Endothelial cell of umbilical vein (primary cell): Measurements from ENCODE around the gene FBXL4. TPM values are rescaled to one million over a fixed set of nuclear protein-coding genes. Genes with fewer than 3 reads are reported as not detected.

ENCODE experiments used
- BruUV-seq: library from RNA; stranded (reverse); fragments of 400-500 nt; replicated peaks from 2 replicates; lab custom pipeline; 2021; lab: Mats Ljungman, UMichigan
- CTCF ChIA-PET: fragments of 300-600, 350-600 bp; sonication (Branson Sonifier 250); formaldehyde crosslinking; loops from one replicate; lab custom pipeline; 2021; ENCODE audit warnings: antibody characterized with exemption, inconsistent platforms; lab: Charles Lee
- POLR2A ChIA-PET: fragments of 300-600, 350-600 bp; sonication (Branson Sonifier 250); formaldehyde crosslinking; loops from one replicate; lab custom pipeline; 2021; ENCODE audit warnings: antibody characterized with exemption, inconsistent platforms; lab: Charles Lee
- DNase-seq: peaks from one replicate; pipeline ENCODE4 v3.0.0-alpha.2; 2011; ENCODE audit warnings: low read depth, low spot score
- FAIRE-seq: peaks from 2 replicates; lab custom pipeline; 2011; peaks lifted over from hg19 to GRCh38; lab: Jason Lieb, UNC
- H2AFZ ChIP-seq: 2 replicates; pipeline ENCODE4 v1.6.0; 2012; ENCODE audit warnings: low read depth, low read length, control low read depth, inconsistent platforms
- H3K27ac ChIP-seq: 2 replicates; pipeline ENCODE4 v1.5.1; 2011; ENCODE audit warnings: low read depth, mild to moderate bottlenecking, control low read depth, low read length, moderate library complexity; ENCODE audit not compliant: insufficient read depth
- H3K27me3 ChIP-seq, 2 experiments: 2 replicates each; pipeline versions ENCODE4 v1.6.0 to v1.6.1; 2011; ENCODE audit warnings: low read length in 2 of 2, mixed read lengths in 1 of 2; ENCODE audit not compliant: control insufficient read depth in 2 of 2, insufficient read depth in 2 of 2
- H3K36me3 ChIP-seq, 2 experiments: 2 replicates in 1 of 2; 3 replicates in 1 of 2; pipeline ENCODE4 v1.5.1; 2011; ENCODE audit warnings: low read length in 2 of 2, mild to moderate bottlenecking in 1 of 2, moderate library complexity in 1 of 2; ENCODE audit not compliant: control insufficient read depth in 2 of 2, insufficient read depth in 2 of 2; ENCODE audit errors: extremely low read depth in 1 of 2
- H3K4me1 ChIP-seq: 3 replicates; pipeline ENCODE4 v1.5.1; 2011; ENCODE audit warnings: mild to moderate bottlenecking, low read length; ENCODE audit not compliant: control insufficient read depth, insufficient read depth; ENCODE audit errors: extremely low read depth
- H3K4me2 ChIP-seq: 2 replicates; pipeline ENCODE4 v1.6.1; 2011; ENCODE audit warnings: low read length, control low read depth, mixed read lengths; ENCODE audit not compliant: insufficient read depth
- H3K4me3 ChIP-seq, 3 experiments: fragments of 200-600 bp in 1 of 3; sonication (generic), shearing (Covaris generic) in 1 of 3; replicated peaks in 1 of 3; 2 replicates each; pipeline ENCODE4 v1.5.1; 2011 to 2016; ENCODE audit warnings: control low read depth in 3 of 3, low read length in 3 of 3, mild to moderate bottlenecking in 2 of 3, inconsistent platforms in 1 of 3, low read depth in 1 of 3, moderate library complexity in 1 of 3; ENCODE audit not compliant: insufficient read depth in 1 of 3
- H3K79me2 ChIP-seq: 2 replicates; pipeline ENCODE4 v1.6.0; 2012; ENCODE audit warnings: low read length, inconsistent platforms; ENCODE audit not compliant: control insufficient read depth, insufficient read depth
- H3K9ac ChIP-seq: replicated peaks from 2 replicates; pipeline ENCODE3; 2011; ENCODE audit warnings: low read length, control low read depth; ENCODE audit not compliant: insufficient read depth; ENCODE audit errors: extremely low read depth
- H3K9me1 ChIP-seq: replicated peaks from 3 replicates; pipeline ENCODE4 v1.6.0; 2011; ENCODE audit warnings: mild to moderate bottlenecking, low read length; ENCODE audit not compliant: control insufficient read depth, insufficient read depth; ENCODE audit errors: extremely low read depth
- H3K9me3 ChIP-seq: replicated peaks from 2 replicates; pipeline ENCODE4 v1.5.1; 2012; ENCODE audit warnings: low read length, inconsistent platforms; ENCODE audit not compliant: control insufficient read depth, insufficient read depth
- H4K20me1 ChIP-seq: replicated peaks from 2 replicates; pipeline ENCODE3; 2011; ENCODE audit warnings: mild to moderate bottlenecking, low read length; ENCODE audit not compliant: control insufficient read depth, insufficient read depth; ENCODE audit errors: extremely low read depth
- CTCF ChIP-seq, 2 donors: IDR thresholded peaks; 1 replicate in 1 of 2; 2 replicates in 1 of 2; pipeline ENCODE4 v1.5.1; 2011; ENCODE audit warnings: low read length in 2 of 2, mild to moderate bottlenecking in 2 of 2, moderate library complexity in 2 of 2, control low read depth in 1 of 2, inconsistent platforms in 1 of 2, low read depth in 1 of 2; ENCODE audit not compliant: insufficient read depth in 1 of 2; ENCODE audit errors: extremely low read depth in 1 of 2
- EZH2 ChIP-seq: IDR thresholded peaks from 2 replicates; pipeline ENCODE4 v1.6.1; 2012; ENCODE audit warnings: borderline replicate concordance, low read depth, mild to moderate bottlenecking, moderate library complexity, low read length, inconsistent platforms; ENCODE audit not compliant: severe bottlenecking
- FOS ChIP-seq: IDR thresholded peaks from 2 replicates; pipeline ENCODE4 v1.6.1; 2011; ENCODE audit warnings: mild to moderate bottlenecking, low read length, moderate library complexity, borderline replicate concordance; ENCODE audit not compliant: insufficient read depth
- GATA2 ChIP-seq: IDR thresholded peaks from 2 replicates; pipeline ENCODE4 v1.7.0; 2011; ENCODE audit warnings: low read depth, mild to moderate bottlenecking, moderate library complexity, mixed read lengths, low read length; ENCODE audit not compliant: insufficient read length, insufficient read depth
- JUN ChIP-seq: IDR thresholded peaks from 2 replicates; pipeline ENCODE4 v1.6.1; 2011; ENCODE audit warnings: borderline replicate concordance, low read depth; ENCODE audit not compliant: insufficient read length, insufficient read depth
- MAX ChIP-seq: IDR thresholded peaks from 2 replicates; pipeline ENCODE4 v1.6.1; 2011; ENCODE audit not compliant: insufficient read depth, insufficient read length
- MYC ChIP-seq: IDR thresholded peaks from one replicate; pipeline ENCODE4 v1.6.1; 2011; ENCODE audit warnings: mild to moderate bottlenecking, low read depth, low read length
- POLR2A ChIP-seq: IDR thresholded peaks from 2 replicates; pipeline ENCODE4 v1.6.1; 2012; ENCODE audit warnings: low read depth, mild to moderate bottlenecking, control low read depth, low read length
- POLR2AphosphoS5 ChIP-seq: IDR thresholded peaks from 2 replicates; pipeline ENCODE4 v1.6.1; 2012; ENCODE audit warnings: low read depth, mild to moderate bottlenecking, control low read depth, low read length, moderate library complexity; ENCODE audit not compliant: insufficient read depth
- dilution Hi-C: fragments of 300-500 bp; cut with MboI; formaldehyde crosslinking; loops from one replicate; pipeline ENCODE4 v1.15.0; 2019; ENCODE audit warnings: low sequenced_read_pairs; ENCODE audit not compliant: extremely low pct_ligation_motif_present
- intact Hi-C: fragments of 100-400 bp; cut with micrococcal nuclease; formaldehyde crosslinking; loops from one replicate; pipeline ENCODE4 v1.10.0; 2022
- polyA plus RNA-seq, 4 experiments: library from polyadenylated mRNA; depleted of rRNA in 3 of 4; stranded (reverse) in 3 of 4; unstranded in 1 of 4; fragments of >200 nt; gene quantifications; 2 replicates each; pipeline versions ENCODE4 v1.2.1 to v1.2.3, GENCODE V29; 2011 to 2012; ENCODE audit warnings: missing spikeins in 1 of 4
- total RNA-seq: library from RNA; stranded (reverse); gene quantifications from 2 replicates; pipeline ENCODE4 v1.2.3, GENCODE V29; 2021

Gene FBXL4
- total and polyA plus RNA-seq, 2 donors (not counting 3 experiments of a cell fraction or from before 2014, with no cell fraction given) = 7.0 to 9.8 TPM

GRCh38 chr6:98838032-98838431 is 109.7 kb downstream of the FBXL4 start:
- Histone ChIP-seq H3K9ac (no peak overlapping the region), H3K27ac (no peak overlapping the region), H3K9me1 (no peaks in the 10 kb centered on the region), H3K36me3 (no peaks in the 10 kb centered on the region), H3K4me1 (peaks cover 4% of the 10 kb centered on the region), H3K4me2 (no peak overlapping the region), H3K4me3 (no peak overlapping the region), H3K27me3 (peaks cover 73 to 95% of the 10 kb centered on the region in 2 experiments), H3K79me2 (no peaks in the 10 kb centered on the region), H4K20me1 (no peaks in the 10 kb centered on the region), H3K9me3 (no peaks in the 10 kb centered on the region), H2AFZ (no peak overlapping the region)
- BruUV-seq = no TSS peak
- dilution Hi-C loops = no loop called here
- DNase-seq = no peak
- ChIA-PET CTCF (interaction anchor here (1.5 kb wide), 1 partner anchor 9 kb away, joined by 4 read pairs; no protein-coding TSS in a partner anchor), POLR2A (no interaction called here)
- no peak for FAIRE-seq
- intact Hi-C loops = loop anchor here (10.0 kb wide), 1 partner anchor 757 kb away; no protein-coding TSS in a partner anchor
- TF ChIP-seq EZH2 = peak; percentile 0
- no peak for TF ChIP-seq MAX
- TF ChIP-seq MYC = no peak
- no peak for TF ChIP-seq FOS

- POLR2A ChIA-PET = no interaction called here
- Histone ChIP-seq H4K20me1 (no peaks in the 10 kb centered on the region), H3K4me1 (peaks cover 7% of the 10 kb centered on the region), H3K4me2 (no peak overlapping the region), H3K27me3 (peaks cover 73 to 95% of the 10 kb centered on the region in 2 experiments), H3K27ac (no peak overlapping the region), H3K9me3 (no peaks in the 10 kb centered on the region), H3K9me1 (no peaks in the 10 kb centered on the region), H3K79me2 (no peaks in the 10 kb centered on the region), H3K36me3 (no peaks in the 10 kb centered on the region), H2AFZ (no peak overlapping the region), H3K9ac (no peak overlapping the region), H3K4me3 (no peak overlapping the region)
- BruUV-seq = no TSS peak
- dilution Hi-C loops = no loop called here
- CTCF ChIA-PET = interaction anchor here (1.0 to 1.6 kb wide), 5 partner anchors 8 to 1778 kb away, joined by 3 to 6 read pairs (median 4); no protein-coding TSS in a partner anchor
- intact Hi-C loops = loop anchor here (10.0 kb wide), 1 partner anchor 758 kb away; no protein-coding TSS in a partner anchor
- no peak for TF ChIP-seq JUN
- no peak for TF ChIP-seq POLR2AphosphoS5
- TF ChIP-seq EZH2 = no peak
- TF ChIP-seq MYC = no peak
- TF ChIP-seq FOS = no peak
- no peak for TF ChIP-seq GATA2
- no peak for TF ChIP-seq POLR2A
- TF ChIP-seq MAX = no peak
- TF ChIP-seq CTCF (IDR thresholded peaks at IDR 0.05; ENCODE audit: extremely low read depth in 1 of 2, insufficient read depth in 1 of 2, low read depth in 1 of 2, low read length in 2 of 2) = no peak
- no peak for FAIRE-seq
- no peak for DNase-seq
Observed at GRCh38 chr6:98836962-98837944, 110.5 kb downstream of the FBXL4 start.
